Lung (tissue), 12 donors: ENCODE data around the gene SAMHD1. TPM values are rescaled to one million over a fixed set of nuclear protein-coding genes. Genes with fewer than 3 reads are reported as not detected.

Experiments
- ATAC-seq: fragments of 200-7000 bp; cut with Tn5 transposase; one replicate; pipeline ENCODE4 v1.9.1; 2020; ENCODE audit warnings: moderate number of reproducible peaks; ENCODE audit not compliant: insufficient read depth, low FRiP score
- DNase-seq, 3 donors: peaks; one replicate each; pipeline ENCODE4 v3.0.0-alpha.2; 2013 to 2017
- H3K27ac ChIP-seq, 2 donors: one replicate each; pipeline ENCODE4 v1.5.1; 2013; ENCODE audit warnings: mild to moderate bottlenecking in 2 of 2, moderate library complexity in 2 of 2, control low read depth in 1 of 2, inconsistent platforms in 1 of 2, low read depth in 1 of 2, low read length in 1 of 2
- H3K27me3 ChIP-seq, 3 donors: one replicate each; pipeline ENCODE4 v1.5.1; 2013; ENCODE audit warnings: low read length in 2 of 3; ENCODE audit not compliant: control insufficient read depth in 3 of 3, insufficient read depth in 3 of 3
- H3K36me3 ChIP-seq, 4 donors: one replicate each; pipeline ENCODE4 v1.5.1; 2013; ENCODE audit warnings: low read length in 4 of 4, mild to moderate bottlenecking in 1 of 4, moderate library complexity in 1 of 4; ENCODE audit not compliant: control insufficient read depth in 4 of 4, insufficient read depth in 4 of 4
- H3K4me1 ChIP-seq, 5 donors: one replicate each; pipeline ENCODE4 v1.5.1; 2013; ENCODE audit warnings: low read length in 5 of 5, mild to moderate bottlenecking in 2 of 5, moderate library complexity in 1 of 5; ENCODE audit not compliant: control insufficient read depth in 5 of 5, insufficient read depth in 5 of 5
- H3K4me3 ChIP-seq: one replicate; pipeline ENCODE4 v1.5.1; 2013; ENCODE audit warnings: mild to moderate bottlenecking, control low read depth, moderate library complexity
- H3K9ac ChIP-seq, 2 donors: one replicate each; pipeline ENCODE4 v1.5.1; 2013; ENCODE audit warnings: low read length in 2 of 2, control low read depth in 1 of 2; ENCODE audit not compliant: insufficient read depth in 1 of 2
- H3K9me3 ChIP-seq, 4 donors: one replicate each; pipeline ENCODE4 v1.5.1; 2013; ENCODE audit warnings: low read length in 3 of 4, mild to moderate bottlenecking in 1 of 4, moderate library complexity in 1 of 4; ENCODE audit not compliant: control insufficient read depth in 4 of 4, insufficient read depth in 3 of 4
- WGBS, 2 donors: extraction: QIAGEN DNeasy Blood & Tissue Kit; methylation state at CpG; one replicate each; pipeline ENCODE4 v1.1.7; 2013; 5-methylcytosine and 5-hydroxymethylcytosine counted together
- polyA plus RNA-seq, 2 donors: library from polyadenylated mRNA; stranded (reverse); fragments of 200-250 nt; gene quantifications; one replicate each; pipeline ENCODE4 v1.2.1, GENCODE V29; 2013
- total RNA-seq, 2 donors: library from RNA; depleted of rRNA in 1 of 2; stranded (reverse); fragments of >200 nt in 1 of 2; gene quantifications; one replicate each; pipeline ENCODE4 v1.2.1, GENCODE V29; 2014 to 2021
- TF ChIP-seq, protein P1 (sequence below): IDR thresholded peaks from 2 replicates; pipeline ENCODE4 v1.5.1; 2012; ENCODE audit warnings: mild to moderate bottlenecking; ENCODE audit errors: control extremely low read depth, extremely low read depth
- donor health status: control.
- donor health status: control.
- donor health status: Bipolar disorder and iron deficiency.
- donor health status: healthy.
- donor health status: DM: yes; HTN: yes; CAD: no.

Gene SAMHD1
- total and polyA plus RNA-seq, 4 donors, result 59.7 to 184 (median 90.9) TPM

DNA sequence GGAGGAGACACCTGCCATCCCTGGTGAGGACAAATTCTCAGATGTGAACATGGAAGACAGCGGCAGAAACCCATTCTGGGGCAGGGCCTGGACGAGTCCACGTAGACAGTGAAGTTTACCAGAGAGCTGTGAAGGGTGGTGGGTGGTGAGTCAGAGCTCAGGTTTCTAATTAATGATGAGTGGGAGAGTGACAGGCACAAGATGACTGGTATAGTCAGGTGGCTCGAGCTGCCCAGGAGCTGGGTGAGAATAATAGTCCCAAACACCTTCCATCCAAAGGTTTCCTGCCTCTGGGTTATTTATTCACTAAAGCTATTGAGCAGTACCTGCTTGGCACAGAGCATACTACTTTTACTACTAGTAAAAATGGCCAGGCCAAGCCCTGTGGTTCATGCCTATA lies 69.6 kb downstream of the SAMHD1 start:
- H3K9me3 ChIP-seq, result no peaks in the 10 kb centered on the region
- no peak overlapping the region for H3K9ac ChIP-seq
- H3K27me3 ChIP-seq, result no peaks in the 10 kb centered on the region
- TF ChIP-seq, protein P1, sequence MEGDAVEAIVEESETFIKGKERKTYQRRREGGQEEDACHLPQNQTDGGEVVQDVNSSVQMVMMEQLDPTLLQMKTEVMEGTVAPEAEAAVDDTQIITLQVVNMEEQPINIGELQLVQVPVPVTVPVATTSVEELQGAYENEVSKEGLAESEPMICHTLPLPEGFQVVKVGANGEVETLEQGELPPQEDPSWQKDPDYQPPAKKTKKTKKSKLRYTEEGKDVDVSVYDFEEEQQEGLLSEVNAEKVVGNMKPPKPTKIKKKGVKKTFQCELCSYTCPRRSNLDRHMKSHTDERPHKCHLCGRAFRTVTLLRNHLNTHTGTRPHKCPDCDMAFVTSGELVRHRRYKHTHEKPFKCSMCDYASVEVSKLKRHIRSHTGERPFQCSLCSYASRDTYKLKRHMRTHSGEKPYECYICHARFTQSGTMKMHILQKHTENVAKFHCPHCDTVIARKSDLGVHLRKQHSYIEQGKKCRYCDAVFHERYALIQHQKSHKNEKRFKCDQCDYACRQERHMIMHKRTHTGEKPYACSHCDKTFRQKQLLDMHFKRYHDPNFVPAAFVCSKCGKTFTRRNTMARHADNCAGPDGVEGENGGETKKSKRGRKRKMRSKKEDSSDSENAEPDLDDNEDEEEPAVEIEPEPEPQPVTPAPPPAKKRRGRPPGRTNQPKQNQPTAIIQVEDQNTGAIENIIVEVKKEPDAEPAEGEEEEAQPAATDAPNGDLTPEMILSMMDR, result no peak
- no peak overlapping the region for H3K4me3 ChIP-seq
- ATAC-seq (no peak), DNase-seq (no peak)
- peaks cover 0 to 3% (median 0%) of the 10 kb centered on the region in 5 donors for H3K4me1 ChIP-seq
- 73 to 85% methylated on average over 4 of the region's 4 CpGs for WGBS, 2 donors
- H3K36me3 ChIP-seq, result no peaks in the 10 kb centered on the region
- H3K27ac ChIP-seq, result no peak overlapping the region

DNA sequence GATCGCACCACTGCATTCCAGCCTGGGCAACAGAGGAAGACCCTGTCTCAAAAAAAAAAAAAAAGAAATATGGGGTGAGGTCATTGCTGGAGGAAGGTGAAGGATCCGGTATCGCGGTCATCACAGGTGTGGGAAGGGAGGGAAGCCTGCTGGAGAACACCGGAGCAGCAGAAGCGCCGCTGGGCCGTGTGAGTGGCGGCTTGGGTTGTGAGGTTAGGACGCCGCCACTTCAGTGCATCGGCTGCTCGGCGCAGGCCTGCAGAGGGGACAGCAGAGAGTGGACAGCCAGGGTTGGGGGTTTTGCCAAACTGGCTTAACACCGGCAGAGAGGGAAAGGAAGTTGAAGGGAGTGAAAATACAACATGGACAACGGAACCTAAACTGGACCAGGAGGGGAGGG lies 70.2 kb downstream of the SAMHD1 start:
- no peak for DNase-seq
- Histone ChIP-seq H3K9ac (no peak overlapping the region), H3K27me3 (no peaks in the 10 kb centered on the region), H3K36me3 (no peaks in the 10 kb centered on the region), H3K4me1 (no peaks in the 10 kb centered on the region), H3K4me3 (no peak overlapping the region), H3K27ac (no peak overlapping the region), H3K9me3 (no peaks in the 10 kb centered on the region)
- 89 to 93% methylated on average over 16 of the region's 16 CpGs for WGBS, 2 donors
- TF ChIP-seq, protein P1, result no peak
- no peak for ATAC-seq

DNA sequence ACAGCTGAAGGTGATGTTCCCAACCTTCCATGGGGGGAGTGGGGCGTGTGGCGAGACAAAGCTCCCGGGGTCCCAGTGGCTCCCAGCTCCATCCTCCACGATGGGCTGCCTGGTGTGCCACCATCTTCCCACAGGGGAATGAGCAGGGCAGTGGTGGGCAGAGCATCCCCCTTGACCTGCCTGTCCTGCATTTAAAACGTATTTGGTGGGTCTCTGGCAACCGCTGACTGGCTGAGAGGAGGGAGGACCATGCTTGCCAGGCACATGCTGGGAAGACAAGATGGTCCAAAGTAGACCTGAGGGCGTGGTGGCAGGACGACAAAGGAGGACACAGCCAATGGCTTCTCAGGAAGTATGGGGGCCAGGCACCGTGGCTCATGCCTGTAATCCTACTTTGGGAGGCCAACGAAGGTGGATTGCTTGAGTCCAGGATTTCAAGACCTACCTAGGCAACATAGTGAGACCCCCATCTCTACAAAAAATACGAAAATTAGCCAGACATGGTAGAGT lies 70.7 kb downstream of the SAMHD1 start:
- no peak for ATAC-seq

More for the DNA sequence above, 70.7 kb downstream of the SAMHD1 start:
- 88 to 94% methylated on average over 11 of the region's 11 CpGs for WGBS, 2 donors
- Histone ChIP-seq H3K27me3 (no peaks in the 10 kb centered on the region), H3K36me3 (no peaks in the 10 kb centered on the region), H3K9ac (no peak overlapping the region), H3K27ac (no peak overlapping the region), H3K4me1 (no peaks in the 10 kb centered on the region), H3K4me3 (no peak overlapping the region), H3K9me3 (no peaks in the 10 kb centered on the region)
- no peak for DNase-seq
- TF ChIP-seq, protein P1, result no peak
